Measurements from ENCODE around the gene SCFD2.

DNA sequence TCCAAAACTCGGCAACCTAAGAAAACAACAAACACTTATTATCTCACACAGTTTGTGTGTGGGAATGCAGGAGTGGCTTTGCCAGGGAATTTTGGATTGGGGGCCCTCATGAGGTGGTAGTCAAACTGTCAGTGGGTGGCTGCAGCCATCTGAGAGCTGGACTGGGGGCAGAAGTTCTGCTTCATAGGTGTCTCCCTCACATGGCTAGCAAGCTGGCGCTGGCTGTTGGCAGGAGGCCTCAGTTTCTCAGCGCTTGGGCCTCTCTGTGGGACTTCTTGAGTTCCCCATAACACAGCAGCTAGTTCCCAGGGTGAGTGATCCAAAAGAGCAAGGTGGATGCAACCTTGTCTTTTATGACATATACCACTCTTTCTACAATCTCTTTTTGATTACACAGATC lies 529.7 kb downstream of the SCFD2 start:
- TF ChIP-seq EZH2phosphoT487 (IDR thresholded peaks at IDR 0.05; ENCODE audit: insufficient read depth, low read depth) (no peak), EZH2 (IDR thresholded peaks at IDR 0.05; ENCODE audit: insufficient read depth, poor library complexity, severe bottlenecking) (no peak)
